Measurements from ENCODE around the gene AGPAT3.
"Not testable (repeated sequence)": the region's sequence is repeated elsewhere in the genome, so short reads cannot be mapped to it uniquely, and the experiment has no call there.

The AGPAT3 gene

DNA sequence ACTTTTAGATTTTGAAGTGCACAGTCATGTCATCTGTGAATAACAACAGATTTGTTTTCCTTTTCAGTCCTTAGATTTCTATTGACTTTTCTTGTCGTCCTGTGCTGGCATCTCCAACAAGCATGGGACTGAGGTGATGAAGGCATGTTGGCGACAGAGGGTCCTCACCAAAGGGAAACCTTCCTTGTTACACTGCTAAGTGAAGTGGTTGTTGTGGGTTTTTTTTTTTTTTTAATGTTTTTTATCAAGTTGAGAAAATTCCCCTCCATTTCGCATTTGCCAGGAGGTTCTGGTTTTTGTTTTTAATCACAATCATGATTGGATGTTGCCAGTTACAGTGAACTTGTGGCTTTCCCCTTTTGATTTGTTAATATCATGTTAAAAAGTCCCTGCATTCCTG is 24.0 kb downstream of the AGPAT3 start:
- H3K27ac ChIP-seq = no peak overlapping the region
- TF ChIP-seq, protein P1, sequence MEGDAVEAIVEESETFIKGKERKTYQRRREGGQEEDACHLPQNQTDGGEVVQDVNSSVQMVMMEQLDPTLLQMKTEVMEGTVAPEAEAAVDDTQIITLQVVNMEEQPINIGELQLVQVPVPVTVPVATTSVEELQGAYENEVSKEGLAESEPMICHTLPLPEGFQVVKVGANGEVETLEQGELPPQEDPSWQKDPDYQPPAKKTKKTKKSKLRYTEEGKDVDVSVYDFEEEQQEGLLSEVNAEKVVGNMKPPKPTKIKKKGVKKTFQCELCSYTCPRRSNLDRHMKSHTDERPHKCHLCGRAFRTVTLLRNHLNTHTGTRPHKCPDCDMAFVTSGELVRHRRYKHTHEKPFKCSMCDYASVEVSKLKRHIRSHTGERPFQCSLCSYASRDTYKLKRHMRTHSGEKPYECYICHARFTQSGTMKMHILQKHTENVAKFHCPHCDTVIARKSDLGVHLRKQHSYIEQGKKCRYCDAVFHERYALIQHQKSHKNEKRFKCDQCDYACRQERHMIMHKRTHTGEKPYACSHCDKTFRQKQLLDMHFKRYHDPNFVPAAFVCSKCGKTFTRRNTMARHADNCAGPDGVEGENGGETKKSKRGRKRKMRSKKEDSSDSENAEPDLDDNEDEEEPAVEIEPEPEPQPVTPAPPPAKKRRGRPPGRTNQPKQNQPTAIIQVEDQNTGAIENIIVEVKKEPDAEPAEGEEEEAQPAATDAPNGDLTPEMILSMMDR (conservative IDR thresholded peaks at IDR 0.05) = no peak

DNA sequence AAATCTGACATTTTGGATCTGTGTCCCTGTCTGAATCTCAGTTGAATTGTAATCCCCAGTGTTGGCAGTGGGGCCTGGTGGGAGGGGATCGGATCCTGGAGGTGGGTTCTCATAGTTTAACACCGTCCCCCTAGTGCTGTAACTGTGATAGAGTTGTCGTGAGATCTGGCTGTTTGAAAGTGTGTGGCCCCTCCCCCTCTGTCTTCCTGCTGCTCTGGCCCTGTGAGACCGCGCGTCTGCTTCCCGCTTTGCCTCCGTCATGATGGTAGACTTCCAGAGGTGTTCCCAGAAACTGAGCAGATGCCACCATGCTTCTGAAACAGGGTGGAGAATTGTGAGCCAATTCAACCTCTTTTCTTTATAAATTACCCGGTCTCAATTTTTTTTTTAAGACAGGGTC is 25.0 kb downstream of the AGPAT3 start:
- TF ChIP-seq, protein P1 (conservative IDR thresholded peaks at IDR 0.05) = no peak
- H3K27ac ChIP-seq = no peak overlapping the region

DNA sequence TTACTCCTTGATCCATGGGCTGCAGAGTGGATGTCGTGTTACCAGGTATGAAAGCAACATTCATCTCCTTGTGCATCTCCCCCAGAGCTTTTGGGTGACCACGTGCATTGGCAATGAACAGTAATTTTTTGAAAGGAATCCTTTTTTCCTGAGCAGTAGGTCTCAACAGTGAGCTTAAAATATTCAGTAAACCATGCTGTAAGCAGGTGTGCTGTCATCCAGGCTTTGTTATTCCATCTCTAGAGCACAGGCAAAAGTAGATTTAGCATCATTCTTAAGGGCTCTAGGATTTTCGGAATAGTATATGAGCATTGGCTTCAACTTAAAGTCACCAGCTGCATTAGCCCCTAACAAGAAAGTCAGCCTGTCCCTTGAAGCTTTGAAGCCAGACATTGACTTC is 27.3 kb downstream of the AGPAT3 start:
- TF ChIP-seq, protein P1 (conservative IDR thresholded peaks at IDR 0.05) = no peak
- no peak overlapping the region for H3K27ac ChIP-seq

DNA sequence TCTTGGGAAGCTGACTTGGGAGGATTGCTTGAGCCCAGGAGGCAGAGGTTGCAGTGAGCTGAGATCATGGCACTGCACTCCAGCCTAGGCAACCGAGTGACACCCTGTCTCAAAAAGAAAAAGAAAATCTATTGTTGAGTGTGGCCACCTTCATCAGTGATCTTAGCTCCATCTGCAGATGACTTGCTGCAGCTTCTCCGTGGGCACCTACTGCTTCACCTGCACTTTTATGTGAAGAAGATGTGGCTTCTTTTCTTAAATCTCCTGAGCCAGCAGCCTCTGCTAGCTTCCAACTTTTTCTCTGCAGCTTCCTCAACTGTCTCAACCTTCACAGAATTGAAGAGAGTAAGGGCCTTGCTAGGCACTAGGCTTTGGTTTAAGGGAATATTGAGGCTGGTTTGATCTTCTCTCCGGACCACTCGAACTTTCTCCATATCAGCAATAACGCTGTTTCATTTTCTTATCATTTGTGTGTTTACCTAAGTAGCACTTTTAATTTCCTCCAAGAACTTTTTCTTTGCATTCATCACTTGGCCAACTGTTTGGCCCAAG is 28.0 kb downstream of the AGPAT3 start:
- TF ChIP-seq, protein P1 (conservative IDR thresholded peaks at IDR 0.05) = no peak
- H3K27ac ChIP-seq = no peak overlapping the region

DNA sequence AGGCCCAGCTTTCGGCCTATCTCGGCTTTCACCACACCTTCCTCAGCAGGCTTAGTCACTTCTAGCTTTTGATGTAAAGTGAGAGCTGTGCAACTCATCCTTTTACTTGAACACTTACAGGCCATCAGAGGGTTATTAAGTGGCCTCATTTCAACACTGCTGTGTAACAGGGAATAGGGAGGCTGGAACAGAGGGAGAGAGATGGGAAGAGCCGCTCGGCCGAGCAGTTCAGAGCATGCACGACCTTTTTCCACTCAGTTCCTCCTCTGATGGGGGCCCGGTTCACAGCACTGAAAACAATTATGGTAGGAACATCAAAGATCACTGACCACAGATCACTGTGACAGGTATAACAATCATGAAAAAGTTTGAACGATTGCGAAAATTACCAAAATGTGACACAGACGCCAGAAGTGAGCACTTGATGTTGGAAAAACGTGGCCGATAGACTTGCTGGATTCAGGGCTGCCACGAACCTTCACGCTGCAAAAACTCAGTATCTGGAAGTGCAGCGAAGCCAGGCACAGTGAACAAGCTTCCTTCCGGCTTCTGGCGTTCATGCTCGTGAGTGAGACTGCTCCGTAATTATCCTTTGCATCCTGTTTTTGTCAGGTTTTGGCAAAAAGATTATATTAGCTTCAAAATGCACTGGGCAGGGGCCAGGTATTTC is 28.6 kb downstream of the AGPAT3 start:
- H3K27ac ChIP-seq = no peak overlapping the region
- TF ChIP-seq, protein P1 (conservative IDR thresholded peaks at IDR 0.05) = no peak

DNA sequence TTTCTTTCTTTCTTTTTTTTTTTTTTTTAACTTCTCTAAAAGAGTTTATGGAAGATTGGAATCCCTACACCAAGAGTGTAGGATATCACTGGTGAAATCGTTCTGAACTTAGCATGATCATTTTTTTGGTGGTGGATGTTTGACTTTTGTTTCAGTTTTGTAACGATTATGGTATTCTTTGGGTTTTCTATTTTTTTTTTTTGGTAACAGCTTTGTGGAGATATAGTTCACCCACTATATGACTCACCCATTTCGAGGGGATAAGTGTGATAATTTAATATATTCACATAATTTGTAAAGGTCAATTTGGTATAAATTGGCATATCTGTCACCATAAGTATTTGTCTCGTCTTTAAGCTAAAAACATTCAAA is 29.2 kb downstream of the AGPAT3 start:
- no peak overlapping the region for H3K27ac ChIP-seq
- TF ChIP-seq, protein P1 (conservative IDR thresholded peaks at IDR 0.05) = no peak

DNA sequence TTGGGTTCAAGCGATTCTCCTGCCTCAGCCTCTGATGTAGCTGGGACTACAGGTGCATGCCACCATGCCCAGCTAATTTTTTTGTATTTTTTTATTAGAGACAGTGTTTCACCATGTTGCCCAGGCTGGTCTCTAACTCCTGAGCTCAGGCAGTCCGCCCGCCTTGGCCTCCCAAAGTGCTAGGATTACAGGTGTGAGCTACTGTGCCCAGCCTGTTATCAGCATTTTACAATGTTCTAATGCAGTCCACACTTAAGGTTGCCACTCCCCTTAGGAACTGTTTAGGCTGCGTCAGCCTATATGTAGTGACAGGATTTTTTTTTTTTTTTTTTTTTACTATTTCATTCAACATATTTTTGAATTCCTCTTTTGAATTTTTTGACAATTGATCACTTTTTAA is 30.2 kb downstream of the AGPAT3 start:
- TF ChIP-seq, protein P1 (conservative IDR thresholded peaks at IDR 0.05) = no peak
- H3K27ac ChIP-seq = no peak overlapping the region

DNA sequence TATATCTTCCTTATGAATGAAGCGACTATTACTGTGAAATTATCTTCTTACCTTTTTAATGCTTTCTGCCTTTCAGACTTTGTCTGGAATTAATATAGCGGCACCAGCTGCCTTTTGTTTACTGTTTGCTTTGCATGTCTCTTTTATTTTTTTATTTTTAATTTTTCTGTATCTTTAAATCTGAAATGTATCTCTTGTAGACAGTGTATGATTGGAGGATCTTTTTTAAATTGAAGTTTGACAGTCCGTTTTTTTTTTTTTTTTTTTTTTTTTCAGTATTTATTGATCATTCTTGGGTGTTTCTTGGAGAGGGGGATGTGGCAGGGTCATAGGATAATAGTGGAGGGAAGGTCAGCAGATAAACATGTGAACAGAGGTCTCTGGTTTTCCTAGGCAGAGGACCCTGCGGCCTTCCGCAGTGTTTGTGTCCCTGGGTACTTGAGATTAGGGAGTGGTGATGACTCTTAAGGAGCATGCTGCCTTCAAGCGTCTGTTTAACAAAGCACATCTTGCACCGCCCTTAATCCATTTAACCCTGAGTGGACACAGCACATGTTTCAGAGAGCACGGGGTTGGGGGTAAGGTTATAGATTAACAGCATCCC is 31.8 kb downstream of the AGPAT3 start:
- H3K27ac ChIP-seq = not testable (repeated sequence)
